DND-41 (cell line): ENCODE measurements around the gene PIAS2.

Source experiments
- EZH2 ChIP-seq: IDR thresholded peaks from 3 replicates; pipeline ENCODE4 v1.6.1; 2012; ENCODE audit warnings: borderline replicate concordance, low read depth, mild to moderate bottlenecking, moderate library complexity, low read length, inconsistent platforms; ENCODE audit not compliant: severe bottlenecking
- TF ChIP-seq, protein P1 (sequence below): IDR thresholded peaks from 2 replicates; pipeline ENCODE4 v1.5.1; 2012; ENCODE audit warnings: borderline replicate concordance, low read length, moderate library complexity, mild to moderate bottlenecking; ENCODE audit not compliant: poor library complexity, severe bottlenecking; ENCODE audit errors: extremely low read depth

GRCh38 chr18:46915800-46916550 is 1.3 kb downstream of the PIAS2 start:
- TF ChIP-seq, protein P1, sequence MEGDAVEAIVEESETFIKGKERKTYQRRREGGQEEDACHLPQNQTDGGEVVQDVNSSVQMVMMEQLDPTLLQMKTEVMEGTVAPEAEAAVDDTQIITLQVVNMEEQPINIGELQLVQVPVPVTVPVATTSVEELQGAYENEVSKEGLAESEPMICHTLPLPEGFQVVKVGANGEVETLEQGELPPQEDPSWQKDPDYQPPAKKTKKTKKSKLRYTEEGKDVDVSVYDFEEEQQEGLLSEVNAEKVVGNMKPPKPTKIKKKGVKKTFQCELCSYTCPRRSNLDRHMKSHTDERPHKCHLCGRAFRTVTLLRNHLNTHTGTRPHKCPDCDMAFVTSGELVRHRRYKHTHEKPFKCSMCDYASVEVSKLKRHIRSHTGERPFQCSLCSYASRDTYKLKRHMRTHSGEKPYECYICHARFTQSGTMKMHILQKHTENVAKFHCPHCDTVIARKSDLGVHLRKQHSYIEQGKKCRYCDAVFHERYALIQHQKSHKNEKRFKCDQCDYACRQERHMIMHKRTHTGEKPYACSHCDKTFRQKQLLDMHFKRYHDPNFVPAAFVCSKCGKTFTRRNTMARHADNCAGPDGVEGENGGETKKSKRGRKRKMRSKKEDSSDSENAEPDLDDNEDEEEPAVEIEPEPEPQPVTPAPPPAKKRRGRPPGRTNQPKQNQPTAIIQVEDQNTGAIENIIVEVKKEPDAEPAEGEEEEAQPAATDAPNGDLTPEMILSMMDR = no peak
- no peak for TF ChIP-seq EZH2
